ENCODE results near the gene PIK3CD. TPM values are rescaled to one million over a fixed set of nuclear protein-coding genes. Genes with fewer than 3 reads are reported as not detected.

PIK3CD gene
- total and polyA plus RNA-seq, 2 donors (not counting 3 experiments of a cell fraction or from before 2014, with no cell fraction given), result 3.5 to 5.2 TPM

GRCh38 chr1:9715536-9716226, 64.2 kb downstream of the PIK3CD start:
- Histone ChIP-seq H3K4me3 (replicated peaks in 1 of 3; ENCODE audit: insufficient read depth in 1 of 3, low read depth in 1 of 3, low read length in 3 of 3) (no peak overlapping the region), H3K9ac (replicated peaks; ENCODE audit: extremely low read depth, insufficient read depth, low read length) (no peak overlapping the region), H3K36me3 (ENCODE audit: control insufficient read depth in 2 of 2, extremely low read depth in 1 of 2, insufficient read depth in 2 of 2, low read length in 2 of 2) (no peaks in the 10 kb centered on the region), H3K27me3 (ENCODE audit: control insufficient read depth in 2 of 2, insufficient read depth in 2 of 2, low read length in 2 of 2) (no peaks in the 10 kb centered on the region), H3K4me1 (ENCODE audit: control insufficient read depth, extremely low read depth, insufficient read depth, low read length) (no peaks in the 10 kb centered on the region), H2AFZ (ENCODE audit: low read depth, low read length) (no peak overlapping the region), H3K4me2 (ENCODE audit: insufficient read depth, low read length) (no peak overlapping the region), H3K9me1 (replicated peaks; ENCODE audit: control insufficient read depth, extremely low read depth, insufficient read depth, low read length) (no peaks in the 10 kb centered on the region), H3K27ac (ENCODE audit: insufficient read depth, low read depth, low read length) (no peak overlapping the region), H3K79me2 (ENCODE audit: control insufficient read depth, insufficient read depth, low read length) (no peaks in the 10 kb centered on the region), H4K20me1 (replicated peaks; ENCODE audit: control insufficient read depth, extremely low read depth, insufficient read depth, low read length) (no peaks in the 10 kb centered on the region), H3K9me3 (replicated peaks; ENCODE audit: control insufficient read depth, insufficient read depth, low read length) (no peaks in the 10 kb centered on the region)
- TF ChIP-seq MYC (IDR thresholded peaks at IDR 0.05; ENCODE audit: low read depth, low read length), result no peak
- TF ChIP-seq CTCF (IDR thresholded peaks at IDR 0.05; ENCODE audit: extremely low read depth in 1 of 2, insufficient read depth in 1 of 2, low read depth in 1 of 2, low read length in 2 of 2), result no peak
- no peak for TF ChIP-seq MAX (IDR thresholded peaks at IDR 0.05; ENCODE audit: insufficient read depth, insufficient read length)
- no peak for TF ChIP-seq POLR2AphosphoS5 (IDR thresholded peaks at IDR 0.05; ENCODE audit: insufficient read depth, low read depth, low read length)
- no peak for TF ChIP-seq JUN (IDR thresholded peaks at IDR 0.05; ENCODE audit: borderline replicate concordance, insufficient read depth, insufficient read length, low read depth)
- TF ChIP-seq FOS (IDR thresholded peaks at IDR 0.05; ENCODE audit: borderline replicate concordance, insufficient read depth, low read length), result no peak
- no peak for TF ChIP-seq EZH2 (IDR thresholded peaks at IDR 0.05; ENCODE audit: borderline replicate concordance, low read depth, low read length, severe bottlenecking)
- no peak for TF ChIP-seq POLR2A (IDR thresholded peaks at IDR 0.05; ENCODE audit: low read depth, low read length)
- CTCF ChIA-PET, result interaction anchor here (1.4 to 3.2 kb wide), 2 partner anchors 10 to 11 kb away, joined by 3 to 10 read pairs; no protein-coding TSS in a partner anchor
- FAIRE-seq, result no peak
- DNase-seq (ENCODE audit: low read depth, low spot score), result no peak
- no TSS peak for BruUV-seq (replicated peaks)
- dilution Hi-C loops (cut with MboI; ENCODE audit: extremely low pct_ligation_motif_present, low sequenced_read_pairs), result no loop called here
- intact Hi-C loops (cut with micrococcal nuclease), result no loop called here
- POLR2A ChIA-PET, result no interaction called here
